ENCODE results near the gene RAB27B. TPM values are rescaled to one million over a fixed set of nuclear protein-coding genes. Genes with fewer than 3 reads are reported as not detected.

The RAB27B gene
- total RNA-seq, 1 donor: 6.5 TPM

Other genes starting within 250 kb of the RAB27B start
- not detected in 2 replicates for gene DYNAP, start 237.2 kb upstream of the RAB27B start, total RNA-seq
- 3.5 and 9.1 TPM in 2 replicates for gene CCDC68, start 131.0 kb downstream of the RAB27B start, total RNA-seq